HCT116 (cell line): Measurements from ENCODE around the gene ATP8B4.

Experiments
- CEBPB ChIP-seq: IDR thresholded peaks from 2 replicates; pipeline ENCODE4 v1.6.1; 2012; ENCODE audit warnings: low read depth
- JUND ChIP-seq: IDR thresholded peaks from 2 replicates; pipeline ENCODE4 v1.6.1; 2012
- POLR2A ChIP-seq: IDR thresholded peaks from 2 replicates; pipeline ENCODE4 v1.7.0; 2011; ENCODE audit warnings: borderline replicate concordance; ENCODE audit not compliant: insufficient read depth, insufficient read length; ENCODE audit errors: extremely low read depth
- POLR2AphosphoS5 ChIP-seq: IDR thresholded peaks from 2 replicates; pipeline ENCODE4 v1.6.1; 2011; ENCODE audit warnings: mild to moderate bottlenecking, low read depth, low read length, moderate library complexity
- TCF7L2 ChIP-seq: IDR thresholded peaks from 2 replicates; pipeline ENCODE4 v1.7.0; 2011; ENCODE audit warnings: borderline replicate concordance, inconsistent platforms; ENCODE audit not compliant: insufficient read depth, insufficient read length; ENCODE audit errors: extremely low read depth
- ZNF274 ChIP-seq: fragments of 200-500 bp; sonication (Bioruptor generic); IDR thresholded peaks from 2 replicates; pipeline ENCODE4 v1.6.1; 2014; ENCODE audit warnings: mild to moderate bottlenecking, low read depth, low read length, inconsistent platforms
- TF ChIP-seq, protein P1 (sequence below), 3 experiments: fragments of 200-600 bp in 1 of 3; sonication (generic) in 1 of 3; IDR thresholded peaks in 2 of 3; conservative IDR thresholded peaks in 1 of 3; 2 replicates each; pipeline ENCODE4 v1.5.1; 2012 to 2017; ENCODE audit warnings: low read depth in 2 of 3, low read length in 2 of 3, antibody characterized with exemption in 1 of 3, borderline replicate concordance in 1 of 3, control low read depth in 1 of 3, mild to moderate bottlenecking in 1 of 3, mixed read lengths in 1 of 3, mixed run types in 1 of 3, moderate library complexity in 1 of 3; ENCODE audit not compliant: insufficient read depth in 1 of 3
- TF ChIP-seq, protein P2 (sequence below): IDR thresholded peaks from 2 replicates; pipeline ENCODE4 v1.6.1; 2012
- TF ChIP-seq, protein P3 (sequence below): IDR thresholded peaks from 2 replicates; pipeline ENCODE4 v1.6.1; 2012; ENCODE audit warnings: low read depth

DNA sequence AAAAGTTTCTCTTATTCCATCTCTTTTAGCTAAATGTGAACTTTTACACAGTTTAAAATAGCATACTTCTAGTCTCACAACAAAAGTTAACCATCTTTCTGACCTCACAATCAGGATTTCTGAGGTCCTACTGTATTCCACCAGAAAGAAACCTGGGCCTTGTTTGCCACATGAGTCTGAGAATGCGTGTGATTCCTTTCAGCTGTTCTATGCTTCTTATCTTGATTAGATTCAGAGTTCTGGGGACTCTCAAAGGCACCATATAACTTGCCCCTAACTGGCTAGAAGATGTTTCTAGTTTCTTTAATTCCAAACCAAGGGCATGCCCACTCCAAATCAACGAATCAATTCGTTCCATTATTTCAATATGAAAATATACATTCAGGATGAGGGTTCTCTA, 131.1 kb downstream of the ATP8B4 start:
- TF ChIP-seq, protein P1, sequence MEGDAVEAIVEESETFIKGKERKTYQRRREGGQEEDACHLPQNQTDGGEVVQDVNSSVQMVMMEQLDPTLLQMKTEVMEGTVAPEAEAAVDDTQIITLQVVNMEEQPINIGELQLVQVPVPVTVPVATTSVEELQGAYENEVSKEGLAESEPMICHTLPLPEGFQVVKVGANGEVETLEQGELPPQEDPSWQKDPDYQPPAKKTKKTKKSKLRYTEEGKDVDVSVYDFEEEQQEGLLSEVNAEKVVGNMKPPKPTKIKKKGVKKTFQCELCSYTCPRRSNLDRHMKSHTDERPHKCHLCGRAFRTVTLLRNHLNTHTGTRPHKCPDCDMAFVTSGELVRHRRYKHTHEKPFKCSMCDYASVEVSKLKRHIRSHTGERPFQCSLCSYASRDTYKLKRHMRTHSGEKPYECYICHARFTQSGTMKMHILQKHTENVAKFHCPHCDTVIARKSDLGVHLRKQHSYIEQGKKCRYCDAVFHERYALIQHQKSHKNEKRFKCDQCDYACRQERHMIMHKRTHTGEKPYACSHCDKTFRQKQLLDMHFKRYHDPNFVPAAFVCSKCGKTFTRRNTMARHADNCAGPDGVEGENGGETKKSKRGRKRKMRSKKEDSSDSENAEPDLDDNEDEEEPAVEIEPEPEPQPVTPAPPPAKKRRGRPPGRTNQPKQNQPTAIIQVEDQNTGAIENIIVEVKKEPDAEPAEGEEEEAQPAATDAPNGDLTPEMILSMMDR (IDR thresholded peaks at IDR 0.05 in 2 of 3, conservative IDR thresholded peaks at IDR 0.05 in 1 of 3; ENCODE audit: borderline replicate concordance in 1 of 3, insufficient read depth in 1 of 3, low read depth in 2 of 3, low read length in 2 of 3): no peak
- TF ChIP-seq TCF7L2 (no peak), POLR2A (no peak), CEBPB (no peak), POLR2AphosphoS5 (no peak), ZNF274 (no peak), JUND (no peak)
- TF ChIP-seq, protein P2, sequence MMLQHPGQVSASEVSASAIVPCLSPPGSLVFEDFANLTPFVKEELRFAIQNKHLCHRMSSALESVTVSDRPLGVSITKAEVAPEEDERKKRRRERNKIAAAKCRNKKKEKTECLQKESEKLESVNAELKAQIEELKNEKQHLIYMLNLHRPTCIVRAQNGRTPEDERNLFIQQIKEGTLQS: no peak
- TF ChIP-seq, protein P3, sequence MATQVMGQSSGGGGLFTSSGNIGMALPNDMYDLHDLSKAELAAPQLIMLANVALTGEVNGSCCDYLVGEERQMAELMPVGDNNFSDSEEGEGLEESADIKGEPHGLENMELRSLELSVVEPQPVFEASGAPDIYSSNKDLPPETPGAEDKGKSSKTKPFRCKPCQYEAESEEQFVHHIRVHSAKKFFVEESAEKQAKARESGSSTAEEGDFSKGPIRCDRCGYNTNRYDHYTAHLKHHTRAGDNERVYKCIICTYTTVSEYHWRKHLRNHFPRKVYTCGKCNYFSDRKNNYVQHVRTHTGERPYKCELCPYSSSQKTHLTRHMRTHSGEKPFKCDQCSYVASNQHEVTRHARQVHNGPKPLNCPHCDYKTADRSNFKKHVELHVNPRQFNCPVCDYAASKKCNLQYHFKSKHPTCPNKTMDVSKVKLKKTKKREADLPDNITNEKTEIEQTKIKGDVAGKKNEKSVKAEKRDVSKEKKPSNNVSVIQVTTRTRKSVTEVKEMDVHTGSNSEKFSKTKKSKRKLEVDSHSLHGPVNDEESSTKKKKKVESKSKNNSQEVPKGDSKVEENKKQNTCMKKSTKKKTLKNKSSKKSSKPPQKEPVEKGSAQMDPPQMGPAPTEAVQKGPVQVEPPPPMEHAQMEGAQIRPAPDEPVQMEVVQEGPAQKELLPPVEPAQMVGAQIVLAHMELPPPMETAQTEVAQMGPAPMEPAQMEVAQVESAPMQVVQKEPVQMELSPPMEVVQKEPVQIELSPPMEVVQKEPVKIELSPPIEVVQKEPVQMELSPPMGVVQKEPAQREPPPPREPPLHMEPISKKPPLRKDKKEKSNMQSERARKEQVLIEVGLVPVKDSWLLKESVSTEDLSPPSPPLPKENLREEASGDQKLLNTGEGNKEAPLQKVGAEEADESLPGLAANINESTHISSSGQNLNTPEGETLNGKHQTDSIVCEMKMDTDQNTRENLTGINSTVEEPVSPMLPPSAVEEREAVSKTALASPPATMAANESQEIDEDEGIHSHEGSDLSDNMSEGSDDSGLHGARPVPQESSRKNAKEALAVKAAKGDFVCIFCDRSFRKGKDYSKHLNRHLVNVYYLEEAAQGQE: no peak
